ENCODE data around the gene CENPH.
"Not testable (repeated sequence)": the region's sequence is repeated elsewhere in the genome, so short reads cannot be mapped to it uniquely, and the experiment has no call there.

Gene CENPH

GRCh38 chr5:69255940-69256339, 66.6 kb downstream of the CENPH start:
- not testable (repeated sequence) for DNase-seq

- no peak for DNase-seq
These were observed 68.2 kb downstream of the CENPH start for GRCh38 chr5:69257577-69257976.
